Esophagus muscularis mucosa (tissue), 4 donors: ENCODE measurements around the gene TRPM3. TPM values are rescaled to one million over a fixed set of nuclear protein-coding genes. Genes with fewer than 3 reads are reported as not detected.

Source experiments
- DNase-seq: peaks from one replicate; pipeline ENCODE4 v3.0.0-alpha.2; 2017; ENCODE audit errors: extremely low spot score
- H3K27ac ChIP-seq, 4 donors: fragments of 200-600 bp; sonication (generic); replicated peaks in 1 of 4; 1 replicate in 3 of 4; 2 replicates in 1 of 4; pipeline ENCODE4 v1.5.1; 2016 to 2019; ENCODE audit warnings: mild to moderate bottlenecking in 1 of 4
- H3K27me3 ChIP-seq, 4 donors: fragments of 200-600 bp; sonication (generic); one replicate each; pipeline versions ENCODE4 v1.5.1 to v1.6.0; 2016 to 2019
- H3K36me3 ChIP-seq, 4 donors: fragments of 200-600 bp; sonication (generic); one replicate each; pipeline ENCODE4 v1.5.1; 2016 to 2019
- H3K4me1 ChIP-seq, 4 donors: fragments of 200-600 bp; sonication (generic); one replicate each; pipeline ENCODE4 v1.5.1; 2016 to 2019
- H3K4me3 ChIP-seq, 4 donors: fragments of 200-600 bp; sonication (generic); 1 replicate in 2 of 4; 2 replicates in 2 of 4; pipeline ENCODE4 v1.5.1; 2016 to 2019; ENCODE audit warnings: mild to moderate bottlenecking in 4 of 4, moderate library complexity in 1 of 4
- H3K9me3 ChIP-seq, 4 donors: fragments of 200-600 bp; sonication (generic); 1 replicate in 3 of 4; 2 replicates in 1 of 4; pipeline ENCODE4 v1.5.1; 2016 to 2019
- EP300 ChIP-seq: sonication (generic); formaldehyde crosslinking; IDR thresholded peaks from one replicate; pipeline ENCODE4 v1.6.1; 2017; ENCODE audit warnings: antibody characterized with exemption
- POLR2A ChIP-seq: fragments of 450-650 bp; IDR thresholded peaks from one replicate; pipeline ENCODE4 v1.6.1; 2017; ENCODE audit warnings: antibody characterized with exemption, moderate library complexity, mild to moderate bottlenecking, low read depth
- POLR2AphosphoS5 ChIP-seq, 2 donors: sonication (generic); formaldehyde crosslinking; IDR thresholded peaks; one replicate each; pipeline ENCODE4 v1.6.1; 2017; ENCODE audit warnings: antibody characterized with exemption in 2 of 2
- WGBS: methylation state at CpG from one replicate; pipeline ENCODE4 v1.1.5; 2018; 5-methylcytosine and 5-hydroxymethylcytosine counted together
- intact Hi-C: fragments of 100-400 bp; cut with DNase I; formaldehyde crosslinking; loops from one replicate; pipeline ENCODE4 v1.15.1; 2023
- total RNA-seq, 4 donors: library from RNA; depleted of rRNA; stranded (reverse); fragments of >200 nt; gene quantifications; one replicate each; pipeline versions ENCODE4 v1.1.0 to v1.2.1, GENCODE V29; 2016
- TF ChIP-seq, protein P1 (sequence below), 3 experiments: fragments of 200-600 bp in 2 of 3; fragments of 450-650 bp in 1 of 3; sonication (generic) in 2 of 3; IDR thresholded peaks; one replicate each; pipeline ENCODE4 v1.5.1; 2017 to 2019; ENCODE audit warnings: antibody characterized with exemption in 3 of 3, mild to moderate bottlenecking in 2 of 3, moderate library complexity in 1 of 3

The TRPM3 gene
- total RNA-seq, 4 donors from 2014 or later: 0.13 to 0.17 TPM; not detected in 2

DNA sequence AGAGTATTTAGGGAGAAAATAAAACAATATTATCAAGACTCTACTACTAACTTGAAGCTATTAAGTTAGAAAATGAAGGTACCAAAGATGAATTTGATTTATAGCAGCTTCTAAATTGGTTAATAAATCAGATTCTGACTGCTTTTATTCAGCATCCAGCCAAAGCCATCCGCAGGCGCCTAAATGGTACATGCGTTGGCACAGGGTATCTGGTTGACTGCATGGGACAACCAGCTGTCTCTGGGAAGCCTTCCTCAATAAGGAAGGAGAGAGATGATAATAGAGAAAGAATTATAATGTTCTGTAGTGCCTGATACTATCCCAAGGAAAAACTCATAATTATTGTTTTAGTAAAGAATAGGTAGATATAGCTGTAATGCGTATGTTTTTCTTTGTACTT, 9.1 kb upstream of the TRPM3 start:
- intact Hi-C loops: no loop called here
- no peaks in the 10 kb centered on the region for H3K4me1 ChIP-seq
- no peak overlapping the region for H3K27ac ChIP-seq
- no peaks in the 10 kb centered on the region for H3K9me3 ChIP-seq
- no peaks in the 10 kb centered on the region for H3K36me3 ChIP-seq
- H3K4me3 ChIP-seq: no peak overlapping the region
- WGBS: 96% methylated on average over 4 of the region's 4 CpGs
- TF ChIP-seq, protein P1, sequence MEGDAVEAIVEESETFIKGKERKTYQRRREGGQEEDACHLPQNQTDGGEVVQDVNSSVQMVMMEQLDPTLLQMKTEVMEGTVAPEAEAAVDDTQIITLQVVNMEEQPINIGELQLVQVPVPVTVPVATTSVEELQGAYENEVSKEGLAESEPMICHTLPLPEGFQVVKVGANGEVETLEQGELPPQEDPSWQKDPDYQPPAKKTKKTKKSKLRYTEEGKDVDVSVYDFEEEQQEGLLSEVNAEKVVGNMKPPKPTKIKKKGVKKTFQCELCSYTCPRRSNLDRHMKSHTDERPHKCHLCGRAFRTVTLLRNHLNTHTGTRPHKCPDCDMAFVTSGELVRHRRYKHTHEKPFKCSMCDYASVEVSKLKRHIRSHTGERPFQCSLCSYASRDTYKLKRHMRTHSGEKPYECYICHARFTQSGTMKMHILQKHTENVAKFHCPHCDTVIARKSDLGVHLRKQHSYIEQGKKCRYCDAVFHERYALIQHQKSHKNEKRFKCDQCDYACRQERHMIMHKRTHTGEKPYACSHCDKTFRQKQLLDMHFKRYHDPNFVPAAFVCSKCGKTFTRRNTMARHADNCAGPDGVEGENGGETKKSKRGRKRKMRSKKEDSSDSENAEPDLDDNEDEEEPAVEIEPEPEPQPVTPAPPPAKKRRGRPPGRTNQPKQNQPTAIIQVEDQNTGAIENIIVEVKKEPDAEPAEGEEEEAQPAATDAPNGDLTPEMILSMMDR (IDR thresholded peaks at IDR 0.05): no peak
- TF ChIP-seq POLR2AphosphoS5 (IDR thresholded peaks at IDR 0.05) (no peak), POLR2A (no peak), EP300 (no peak)
- no peak for DNase-seq
- no peaks in the 10 kb centered on the region for H3K27me3 ChIP-seq

DNA sequence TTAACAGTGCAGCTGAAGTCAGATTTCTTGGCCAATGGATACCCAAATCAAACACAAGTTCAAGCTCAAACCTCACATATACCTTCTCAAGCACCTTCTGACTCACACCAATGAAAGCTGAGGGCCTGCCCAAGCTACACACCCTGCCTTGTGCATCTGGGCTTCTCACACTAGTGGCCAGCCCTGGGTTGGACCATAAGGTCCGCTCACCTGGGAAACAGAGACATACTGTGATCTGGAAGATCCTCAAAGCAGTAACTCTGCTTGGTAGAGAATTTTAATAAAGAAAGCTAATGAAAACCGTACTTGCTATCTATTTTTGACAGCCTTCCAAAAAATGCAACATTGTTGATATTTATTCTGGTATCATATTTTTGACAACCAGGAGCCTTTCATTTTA, 7.4 kb upstream of the TRPM3 start:
- Histone ChIP-seq H3K4me3 (no peak overlapping the region), H3K9me3 (no peaks in the 10 kb centered on the region), H3K36me3 (no peaks in the 10 kb centered on the region), H3K27me3 (no peaks in the 10 kb centered on the region), H3K4me1 (no peaks in the 10 kb centered on the region), H3K27ac (no peak overlapping the region)
- TF ChIP-seq POLR2AphosphoS5 (IDR thresholded peaks at IDR 0.05) (no peak), POLR2A (no peak), EP300 (no peak)
- TF ChIP-seq, protein P1 (IDR thresholded peaks at IDR 0.05): no peak
- intact Hi-C loops: no loop called here
- DNase-seq: no peak
- 75% methylated on average over 2 of the region's 2 CpGs for WGBS

DNA sequence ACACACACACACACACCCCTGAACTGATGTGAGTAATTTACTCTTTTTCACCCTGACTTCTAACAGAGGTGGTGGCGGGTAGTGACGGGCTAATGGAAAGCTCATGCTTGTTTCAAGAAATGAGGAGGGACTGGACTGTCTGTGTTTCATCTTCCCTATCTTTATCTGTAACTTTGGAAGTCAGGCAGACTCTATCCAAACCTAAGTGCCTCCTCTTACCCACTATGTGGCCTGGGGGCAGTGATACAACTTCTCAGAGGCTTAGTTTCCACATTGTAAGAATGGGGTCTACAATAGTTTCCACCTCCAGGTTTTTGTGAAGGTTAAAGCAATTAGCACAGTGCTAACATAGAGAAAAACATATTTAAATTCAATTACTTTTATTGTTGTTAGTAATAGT, 5.9 kb upstream of the TRPM3 start:
- no peaks in the 10 kb centered on the region for H3K4me1 ChIP-seq
- no peak overlapping the region for H3K4me3 ChIP-seq
- H3K27ac ChIP-seq: no peak overlapping the region
- TF ChIP-seq POLR2A (no peak), EP300 (no peak), POLR2AphosphoS5 (IDR thresholded peaks at IDR 0.05) (no peak)
- TF ChIP-seq, protein P1 (IDR thresholded peaks at IDR 0.05): no peak
- 100% methylated on average over 2 of the region's 2 CpGs for WGBS
- H3K36me3 ChIP-seq: no peaks in the 10 kb centered on the region
- DNase-seq: no peak
- no peaks in the 10 kb centered on the region for H3K9me3 ChIP-seq
- peaks cover 0 to 4% (median 0%) of the 10 kb centered on the region in 4 donors for H3K27me3 ChIP-seq
- intact Hi-C loops: no loop called here

DNA sequence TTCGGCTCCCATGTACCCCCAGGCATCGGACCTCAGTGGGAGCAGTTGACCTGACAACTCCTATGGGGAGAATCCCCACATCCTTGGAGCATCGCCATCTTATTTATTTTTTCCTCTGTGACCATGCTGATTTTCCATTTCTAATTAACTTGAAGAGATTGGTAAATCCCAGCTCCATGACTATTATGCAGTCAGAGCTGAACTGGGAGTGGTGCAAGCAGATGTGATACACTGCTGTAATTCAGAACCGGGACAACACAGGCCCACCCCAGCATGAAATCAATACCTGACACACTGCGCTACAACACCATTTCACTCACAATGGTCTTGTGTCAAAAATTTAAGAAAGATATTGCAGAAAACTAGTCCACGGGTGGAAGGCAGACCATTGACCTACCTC, 1.0 kb upstream of the TRPM3 start:
- no peak for DNase-seq
- no peaks in the 10 kb centered on the region for H3K9me3 ChIP-seq
- peaks cover 0 to 26% (median 0%) of the 10 kb centered on the region in 4 donors for H3K27me3 ChIP-seq
- no peak overlapping the region for H3K27ac ChIP-seq
- no peak for TF ChIP-seq POLR2A
- TF ChIP-seq, protein P1 (IDR thresholded peaks at IDR 0.05): no peak
- no peak for TF ChIP-seq POLR2AphosphoS5 (IDR thresholded peaks at IDR 0.05)
- no peak for TF ChIP-seq EP300
- peaks cover 0 to 10% (median 3%) of the 10 kb centered on the region in 4 donors for H3K4me1 ChIP-seq
- 63% methylated on average over 6 of the region's 6 CpGs for WGBS
- H3K4me3 ChIP-seq: no peak overlapping the region
- H3K36me3 ChIP-seq: no peaks in the 10 kb centered on the region
- intact Hi-C loops: no loop called here

DNA sequence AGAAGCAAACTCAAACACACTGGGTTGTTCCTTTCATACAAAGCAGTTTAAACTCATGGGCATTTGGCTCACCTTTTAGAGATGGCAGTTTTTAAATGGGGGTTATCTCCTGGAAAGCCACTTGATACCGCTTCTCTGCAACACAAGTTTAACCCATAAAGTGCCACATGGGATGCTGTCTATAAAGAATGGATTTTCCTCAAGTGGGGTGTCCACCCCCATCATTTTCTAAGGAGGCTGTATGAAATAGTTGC, 528 bp upstream of the TRPM3 start:
- Histone ChIP-seq H3K27me3 (peaks cover 0 to 26% (median 0%) of the 10 kb centered on the region in 4 donors), H3K9me3 (no peaks in the 10 kb centered on the region), H3K4me1 (peaks cover 0 to 10% (median 3%) of the 10 kb centered on the region in 4 donors), H3K36me3 (no peaks in the 10 kb centered on the region), H3K4me3 (no peak overlapping the region), H3K27ac (no peak overlapping the region)
- no peak for DNase-seq
- WGBS: 0% methylated on average over 1 of the region's 1 CpG
- TF ChIP-seq EP300 (no peak), POLR2AphosphoS5 (IDR thresholded peaks at IDR 0.05) (no peak), POLR2A (no peak)
- TF ChIP-seq, protein P1 (IDR thresholded peaks at IDR 0.05): no peak
- intact Hi-C loops: no loop called here
